H9 (cell line): Measurements from ENCODE around the gene PNPLA1. TPM values are rescaled to one million over a fixed set of nuclear protein-coding genes. Genes with fewer than 3 reads are reported as not detected.

Source experiments
- DNase-seq: peaks from one replicate; pipeline ENCODE4 v3.0.0-alpha.2; 2017
- H2AFZ ChIP-seq: one replicate; pipeline ENCODE4 v1.6.1; 2013; ENCODE audit warnings: mild to moderate bottlenecking, low read length, control low read depth, moderate library complexity
- H2AK5ac ChIP-seq: 2 replicates; pipeline ENCODE4 v1.6.1; 2013; ENCODE audit warnings: low read length, control low read depth, mixed read lengths; ENCODE audit not compliant: insufficient read length
- H2BK120ac ChIP-seq: one replicate; pipeline ENCODE4 v1.6.1; 2013; ENCODE audit warnings: low read depth, mild to moderate bottlenecking, low read length, control low read depth, inconsistent platforms; ENCODE audit not compliant: poor library complexity, severe bottlenecking
- H2BK12ac ChIP-seq: 2 replicates; pipeline ENCODE4 v1.6.1; 2013; ENCODE audit warnings: low read length, control low read depth, mixed read lengths, low read depth; ENCODE audit not compliant: insufficient read length
- H2BK15ac ChIP-seq: 2 replicates; pipeline ENCODE4 v1.6.1; 2013; ENCODE audit warnings: low read depth, low read length, control low read depth
- H2BK20ac ChIP-seq: one replicate; pipeline ENCODE4 v1.6.1; 2013; ENCODE audit warnings: low read depth, mild to moderate bottlenecking, low read length, control low read depth, inconsistent platforms; ENCODE audit not compliant: poor library complexity, severe bottlenecking
- H2BK5ac ChIP-seq: 2 replicates; pipeline ENCODE4 v1.6.1; 2013; ENCODE audit warnings: low read length, control low read depth, mixed read lengths; ENCODE audit not compliant: insufficient read length
- H3K14ac ChIP-seq: 2 replicates; pipeline ENCODE4 v1.6.1; 2013; ENCODE audit warnings: low read length, control low read depth; ENCODE audit not compliant: insufficient read depth
- H3K18ac ChIP-seq: 2 replicates; pipeline ENCODE4 v1.6.1; 2013; ENCODE audit warnings: low read depth, mild to moderate bottlenecking, mixed read lengths, low read length, control low read depth; ENCODE audit not compliant: insufficient read length
- H3K23ac ChIP-seq: 2 replicates; pipeline ENCODE4 v1.6.1; 2013; ENCODE audit warnings: low read length, control low read depth, mixed read lengths, low read depth; ENCODE audit not compliant: insufficient read length
- H3K23me2 ChIP-seq: 2 replicates; pipeline ENCODE4 v1.6.1; 2013; ENCODE audit warnings: low read depth, mild to moderate bottlenecking, mixed read lengths, low read length, control low read depth; ENCODE audit not compliant: insufficient read length, poor library complexity, severe bottlenecking
- H3K27ac ChIP-seq: 2 replicates; pipeline ENCODE4 v1.5.1; 2013; ENCODE audit warnings: low read length, control low read depth, mixed read lengths, low read depth; ENCODE audit not compliant: insufficient read length
- H3K27me3 ChIP-seq: 2 replicates; pipeline ENCODE4 v1.6.1; 2013; ENCODE audit warnings: low read length, control low read depth, inconsistent platforms; ENCODE audit not compliant: insufficient read depth
- H3K4ac ChIP-seq: 2 replicates; pipeline ENCODE4 v1.6.1; 2013; ENCODE audit warnings: low read depth, mild to moderate bottlenecking, control low read depth, inconsistent platforms, low read length, moderate library complexity
- H3K4me1 ChIP-seq: 2 replicates; pipeline ENCODE4 v1.6.1; 2013; ENCODE audit warnings: low read length, control low read depth, inconsistent platforms; ENCODE audit not compliant: insufficient read depth
- H3K4me2 ChIP-seq: 2 replicates; pipeline ENCODE4 v1.6.1; 2013; ENCODE audit warnings: low read length, control low read depth, mixed read lengths; ENCODE audit not compliant: insufficient read length, insufficient read depth
- H3K56ac ChIP-seq: 2 replicates; pipeline ENCODE4 v1.6.1; 2013; ENCODE audit warnings: low read depth, mild to moderate bottlenecking, mixed read lengths, low read length, control low read depth; ENCODE audit not compliant: insufficient read length
- H3K79me1 ChIP-seq: 2 replicates; pipeline ENCODE4 v1.6.1; 2013; ENCODE audit warnings: low read depth, mild to moderate bottlenecking, moderate library complexity, low read length, control low read depth, inconsistent platforms; ENCODE audit not compliant: insufficient read depth, poor library complexity, severe bottlenecking
- H3K79me2 ChIP-seq: 2 replicates; pipeline ENCODE4 v1.6.1; 2013; ENCODE audit warnings: low read length, control low read depth, inconsistent platforms; ENCODE audit not compliant: insufficient read depth
- H3K9ac ChIP-seq: 2 replicates; pipeline ENCODE4 v1.6.1; 2013; ENCODE audit warnings: low read length, control low read depth, mixed read lengths; ENCODE audit not compliant: insufficient read length; ENCODE audit errors: extremely low read depth
- H3K9me3 ChIP-seq: one replicate; pipeline ENCODE4 v1.6.1; 2013; ENCODE audit warnings: low read depth, low read length, inconsistent platforms; ENCODE audit not compliant: control insufficient read depth
- H3T11ph ChIP-seq: one replicate; pipeline ENCODE4 v1.6.1; 2013; ENCODE audit warnings: mild to moderate bottlenecking, low read length, control low read depth, inconsistent platforms
- H4K20me1 ChIP-seq: one replicate; pipeline ENCODE4 v1.6.1; 2013; ENCODE audit not compliant: control insufficient read depth, insufficient read length, insufficient read depth
- H4K5ac ChIP-seq: 2 replicates; pipeline ENCODE4 v1.6.1; 2013; ENCODE audit warnings: low read depth, mild to moderate bottlenecking, mixed read lengths, low read length, control low read depth; ENCODE audit not compliant: insufficient read length
- H4K8ac ChIP-seq: replicated peaks from 2 replicates; pipeline ENCODE4 v1.6.1; 2013; ENCODE audit warnings: low read length, control low read depth, mixed read lengths, low read depth; ENCODE audit not compliant: insufficient read length
- H4K91ac ChIP-seq: 2 replicates; pipeline ENCODE4 v1.6.1; 2013; ENCODE audit warnings: low read depth, mild to moderate bottlenecking, moderate library complexity, mixed read lengths, low read length, control low read depth; ENCODE audit not compliant: insufficient read length
- H3K27ac Mint-ChIP-seq, 3 experiments: 2 replicates in 2 of 3; 3 replicates in 1 of 3; pipeline ENCODE4 v1.8.0; 2020 to 2021; ENCODE audit warnings: mixed read lengths in 3 of 3, mild to moderate bottlenecking in 1 of 3, moderate library complexity in 1 of 3
- H3K27me3 Mint-ChIP-seq: 2 replicates; pipeline ENCODE4 v1.8.0; 2021; ENCODE audit warnings: low read depth, mild to moderate bottlenecking, moderate library complexity, mixed read lengths
- H3K36me3 Mint-ChIP-seq, 3 experiments: 2 replicates in 2 of 3; 3 replicates in 1 of 3; pipeline ENCODE4 v1.8.0; 2020 to 2021; ENCODE audit warnings: low read depth in 3 of 3, mixed read lengths in 3 of 3; ENCODE audit not compliant: insufficient read depth in 1 of 3
- H3K4me1 Mint-ChIP-seq, 2 experiments: 2 replicates each; pipeline ENCODE4 v1.8.0; 2020; ENCODE audit warnings: mixed read lengths in 2 of 2
- H3K4me3 Mint-ChIP-seq, 2 experiments: 2 replicates in 1 of 2; 3 replicates in 1 of 2; pipeline ENCODE4 v1.8.0; 2020 to 2021; ENCODE audit warnings: mild to moderate bottlenecking in 2 of 2, mixed read lengths in 2 of 2, moderate library complexity in 1 of 2
- H3K9me3 Mint-ChIP-seq, 2 experiments: 2 replicates in 1 of 2; 3 replicates in 1 of 2; pipeline ENCODE4 v1.8.0; 2020; ENCODE audit warnings: mild to moderate bottlenecking in 2 of 2, mixed read lengths in 2 of 2, moderate library complexity in 1 of 2
- CTCF ChIP-seq: fragments of 200-600 bp; sonication (generic); conservative IDR thresholded peaks from 3 replicates; pipeline ENCODE4 v1.8.0; 2021; ENCODE audit warnings: antibody characterized with exemption, mild to moderate bottlenecking
- WGBS: extraction: QIAGEN DNeasy Blood & Tissue Kit; methylation state at CpG from one replicate; pipeline ENCODE4 v1.1.7; 2013; ENCODE audit warnings: missing lambda C conversion rate, low lambda C conversion rate, mixed read lengths; ENCODE audit not compliant: insufficient read length; ENCODE audit errors: extremely low coverage; 5-methylcytosine and 5-hydroxymethylcytosine counted together
- total RNA-seq: library from RNA; stranded (reverse); gene quantifications from 2 replicates; pipeline ENCODE4 v1.2.1, GENCODE V29; 2021

Gene PNPLA1
- total RNA-seq, 1 experiment from 2014 or later, result 0.09 TPM

GRCh38 chr6:36224918-36225461 lies 44.9 kb upstream of the PNPLA1 start:
- Mint-ChIP-seq H3K36me3 (peaks cover 12 to 83% (median 71%) of the 10 kb centered on the region in 3 experiments), H3K9me3 (no peaks in the 10 kb centered on the region), H3K4me3 (no peak overlapping the region), H3K27me3 (no peaks in the 10 kb centered on the region), H3K4me1 (no peaks in the 10 kb centered on the region), H3K27ac (peak overlapping the region in 2 of 3 experiments; percentile 65 to 68; a peak in 2 of 7 replicates)
- Histone ChIP-seq H3K4me1 (no peaks in the 10 kb centered on the region), H2BK12ac (no peak overlapping the region), H2BK5ac (no peak overlapping the region), H3K79me1 (no peaks in the 10 kb centered on the region), H2BK20ac (no peak overlapping the region), H3K18ac (no peak overlapping the region), H3K27ac (no peak overlapping the region), H3K9me3 (no peaks in the 10 kb centered on the region), H3K79me2 (no peaks in the 10 kb centered on the region), H4K91ac (no peak overlapping the region), H3K27me3 (no peaks in the 10 kb centered on the region), H3K23me2 (no peaks in the 10 kb centered on the region), H3K23ac (no peak overlapping the region), H3T11ph (no peak overlapping the region), H2AK5ac (no peak overlapping the region), H3K4me2 (no peak overlapping the region), H4K8ac (no peak overlapping the region), H3K56ac (no peak overlapping the region), H3K9ac (no peak overlapping the region), H2BK15ac (no peak overlapping the region), H4K20me1 (no peaks in the 10 kb centered on the region), H3K14ac (no peak overlapping the region), H4K5ac (no peak overlapping the region), H3K4ac (no peak overlapping the region), H2AFZ (no peak overlapping the region), H2BK120ac (no peak overlapping the region)
- TF ChIP-seq CTCF, result no peak
- DNase-seq, result no peak
- WGBS, result no CpG with 5 or more reads among the region's 5 CpGs
